Measurements from ENCODE around the gene SOX6. TPM values are rescaled to one million over a fixed set of nuclear protein-coding genes. Genes with fewer than 3 reads are reported as not detected.

SOX6 gene
- total RNA-seq, 2 experiments from 2014 or later: 0.13 TPM; not detected in 1

- BruUV-seq (replicated peaks): no TSS peak
- no peaks in the 10 kb centered on the region for H3K36me3 ChIP-seq (ENCODE audit: insufficient read depth, low read length)
- no peak overlapping the region for H3K4me2 ChIP-seq (ENCODE audit: low read length)
- H3K79me2 ChIP-seq (ENCODE audit: insufficient read depth, low read depth, low read length): no peaks in the 10 kb centered on the region
- ChIA-PET CTCF (ENCODE audit: unreplicated experiment) (no interaction called here), POLR2A (no interaction called here)
- no peaks in the 10 kb centered on the region for H3K9me3 ChIP-seq (ENCODE audit: low read length)
- no peaks in the 10 kb centered on the region for H3K9me2 ChIP-seq (ENCODE audit: insufficient read depth, low read length)
- no peak for DNase-seq (ENCODE audit: low spot score)
- intact Hi-C loops (cut with micrococcal nuclease; ENCODE audit: unreplicated experiment): no loop called here
- H4K20me1 ChIP-seq (ENCODE audit: insufficient read depth, low read length): no peaks in the 10 kb centered on the region
- no peak overlapping the region for H2AFZ ChIP-seq (ENCODE audit: low read length)
- no peak overlapping the region for H3K27ac ChIP-seq (ENCODE audit: low read depth, low read length, poor library complexity, severe bottlenecking)
- TF ChIP-seq EZH2phosphoT487 (IDR thresholded peaks at IDR 0.05; ENCODE audit: borderline replicate concordance, low read depth, low read length) (no peak), CTCF (conservative IDR thresholded peaks at IDR 0.05; ENCODE audit: low read length) (no peak)
- no peaks in the 10 kb centered on the region for H3K4me1 ChIP-seq (ENCODE audit: insufficient read depth, low read length, poor library complexity, severe bottlenecking)
- no peak overlapping the region for H3K4me3 ChIP-seq (ENCODE audit: low read depth, low read length, poor library complexity, severe bottlenecking)
These were observed 339.9 kb downstream of the SOX6 start for GRCh38 chr11:16016468-16016829.

- BruUV-seq (replicated peaks): no TSS peak
- ChIA-PET POLR2A (no interaction called here), CTCF (ENCODE audit: unreplicated experiment) (no interaction called here)
- intact Hi-C loops (cut with micrococcal nuclease; ENCODE audit: unreplicated experiment): no loop called here
- no peaks in the 10 kb centered on the region for H3K4me1 ChIP-seq (ENCODE audit: insufficient read depth, low read length, poor library complexity, severe bottlenecking)
- no peaks in the 10 kb centered on the region for H3K36me3 ChIP-seq (ENCODE audit: insufficient read depth, low read length)
- H3K4me2 ChIP-seq (ENCODE audit: low read length): no peak overlapping the region
- DNase-seq (ENCODE audit: low spot score): no peak
- H4K20me1 ChIP-seq (ENCODE audit: insufficient read depth, low read length): no peaks in the 10 kb centered on the region
- H3K9me3 ChIP-seq (ENCODE audit: low read length): no peaks in the 10 kb centered on the region
- TF ChIP-seq EZH2phosphoT487 (IDR thresholded peaks at IDR 0.05; ENCODE audit: borderline replicate concordance, low read depth, low read length) (no peak), CTCF (conservative IDR thresholded peaks at IDR 0.05; ENCODE audit: low read length) (no peak)
- H3K9me2 ChIP-seq (ENCODE audit: insufficient read depth, low read length): no peaks in the 10 kb centered on the region
- no peak overlapping the region for H2AFZ ChIP-seq (ENCODE audit: low read length)
- no peaks in the 10 kb centered on the region for H3K79me2 ChIP-seq (ENCODE audit: insufficient read depth, low read depth, low read length)
- H3K27ac ChIP-seq (ENCODE audit: low read depth, low read length, poor library complexity, severe bottlenecking): no peak overlapping the region
- no peak overlapping the region for H3K4me3 ChIP-seq (ENCODE audit: low read depth, low read length, poor library complexity, severe bottlenecking)
These were observed 340.4 kb downstream of the SOX6 start for GRCh38 chr11:16015741-16016467.

GRCh38 chr11:16013649-16014275, 342.6 kb downstream of the SOX6 start:
- no TSS peak for BruUV-seq (replicated peaks)

More at GRCh38 chr11:16013649-16014275, 342.6 kb downstream of the SOX6 start:
- ChIA-PET POLR2A (no interaction called here), CTCF (ENCODE audit: unreplicated experiment) (no interaction called here)
- H2AFZ ChIP-seq (ENCODE audit: low read length): no peak overlapping the region
- intact Hi-C loops (cut with micrococcal nuclease; ENCODE audit: unreplicated experiment): no loop called here
- TF ChIP-seq CTCF (conservative IDR thresholded peaks at IDR 0.05; ENCODE audit: low read length) (no peak), EZH2phosphoT487 (IDR thresholded peaks at IDR 0.05; ENCODE audit: borderline replicate concordance, low read depth, low read length) (no peak)
- H3K4me2 ChIP-seq (ENCODE audit: low read length): no peak overlapping the region
- DNase-seq (ENCODE audit: low spot score): no peak
- H3K79me2 ChIP-seq (ENCODE audit: insufficient read depth, low read depth, low read length): no peaks in the 10 kb centered on the region
- no peaks in the 10 kb centered on the region for H3K36me3 ChIP-seq (ENCODE audit: insufficient read depth, low read length)
- H3K9me3 ChIP-seq (ENCODE audit: low read length): no peaks in the 10 kb centered on the region
- H3K4me3 ChIP-seq (ENCODE audit: low read depth, low read length, poor library complexity, severe bottlenecking): no peak overlapping the region
- H4K20me1 ChIP-seq (ENCODE audit: insufficient read depth, low read length): no peaks in the 10 kb centered on the region
- H3K27ac ChIP-seq (ENCODE audit: low read depth, low read length, poor library complexity, severe bottlenecking): no peak overlapping the region
- H3K4me1 ChIP-seq (ENCODE audit: insufficient read depth, low read length, poor library complexity, severe bottlenecking): no peaks in the 10 kb centered on the region
- no peaks in the 10 kb centered on the region for H3K9me2 ChIP-seq (ENCODE audit: insufficient read depth, low read length)

Data from OCI-LY7 (cell line).